ENCODE results near the gene ADD2. TPM values are rescaled to one million over a fixed set of nuclear protein-coding genes. Genes with fewer than 3 reads are reported as not detected.
"Not testable (repeated sequence)": the region's sequence is repeated elsewhere in the genome, so short reads cannot be mapped to it uniquely, and the experiment has no call there.

The ADD2 gene
- polyA plus RNA-seq, 1 donor, result 6.0 TPM

DNA sequence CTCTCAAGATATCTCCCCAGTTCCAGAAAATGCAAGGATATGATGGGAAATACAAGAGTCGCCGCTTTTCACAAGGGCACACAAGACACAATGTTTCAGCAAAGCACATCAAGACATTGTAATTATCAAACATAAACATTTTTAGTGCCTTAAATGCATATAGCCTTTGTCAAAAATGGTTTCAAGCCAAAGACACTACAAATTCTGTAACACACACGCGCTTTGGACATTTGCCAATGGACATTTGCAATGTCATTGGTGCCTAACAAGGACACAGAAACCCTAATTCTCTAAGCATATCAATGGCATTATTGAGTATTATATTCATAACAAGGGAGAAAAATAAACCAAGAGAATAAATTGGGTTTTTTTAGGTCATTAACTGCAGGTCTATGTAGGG lies 16.1 kb downstream of the ADD2 start:
- DNase-seq, result no peak

DNA sequence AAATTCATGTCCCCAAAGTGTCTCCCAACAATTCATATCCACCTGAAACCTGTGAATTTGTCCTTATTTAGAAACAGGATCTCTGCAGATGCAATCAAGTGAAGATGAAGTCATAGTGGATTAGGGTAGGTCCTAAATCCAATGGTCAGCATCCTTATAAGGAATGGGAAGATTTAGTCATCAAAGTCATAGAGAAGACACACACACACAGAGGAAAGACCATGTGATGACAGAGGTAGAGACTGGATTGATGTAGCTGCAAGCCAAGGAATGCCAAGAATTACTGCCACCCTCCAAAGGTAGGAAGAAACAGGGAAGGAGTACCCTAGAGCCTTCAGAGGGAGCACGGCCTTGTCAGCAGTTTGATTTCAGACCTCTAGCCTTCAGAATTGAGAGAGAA lies 17.7 kb downstream of the ADD2 start:
- no peak for DNase-seq

GRCh38 chr2:70748002-70748784 lies 19.8 kb downstream of the ADD2 start:
- DNase-seq, result no peak

DNA sequence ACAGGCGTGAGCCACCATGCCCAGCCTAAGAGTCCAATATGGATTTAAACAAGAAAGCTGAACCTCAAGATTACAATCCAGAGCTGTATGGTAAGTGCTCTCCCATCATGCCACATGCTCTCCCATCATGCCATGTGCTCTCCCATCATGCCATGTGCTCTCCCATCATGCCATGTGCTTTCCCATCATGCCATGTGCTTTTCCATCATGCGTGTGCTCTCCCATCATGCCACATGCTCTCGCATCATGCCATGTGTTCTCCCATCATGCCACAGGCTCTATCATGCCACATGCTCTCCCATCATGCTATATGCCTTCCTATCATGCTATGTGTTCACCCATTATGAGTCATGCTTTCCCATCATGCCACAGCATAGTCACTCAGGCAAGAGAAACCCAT lies 20.7 kb downstream of the ADD2 start:
- DNase-seq, result no peak

GRCh38 chr2:70746094-70746974 lies 21.7 kb downstream of the ADD2 start:
- no peak for DNase-seq

GRCh38 chr2:70745276-70745825 lies 22.6 kb downstream of the ADD2 start:
- no peak for DNase-seq

DNA sequence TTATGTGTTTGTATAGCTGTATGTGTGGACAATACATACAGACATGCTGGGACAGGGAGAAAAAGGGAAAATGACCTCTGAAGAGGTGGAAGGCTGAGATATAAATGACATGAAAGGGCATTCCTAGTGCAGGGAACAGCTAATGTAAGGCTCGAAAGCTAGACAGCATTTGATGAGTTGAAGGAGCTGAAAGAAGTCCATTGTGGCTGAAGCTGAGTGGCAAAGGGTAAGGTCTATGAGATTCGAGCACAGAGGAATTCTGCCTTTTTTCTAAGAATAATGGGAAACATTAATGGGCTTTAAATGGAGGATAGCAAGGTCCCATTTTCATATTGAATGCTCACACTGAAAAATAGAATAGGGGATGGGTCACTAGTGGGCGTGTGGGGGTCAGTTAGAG lies 23.6 kb downstream of the ADD2 start:
- no peak for DNase-seq

DNA sequence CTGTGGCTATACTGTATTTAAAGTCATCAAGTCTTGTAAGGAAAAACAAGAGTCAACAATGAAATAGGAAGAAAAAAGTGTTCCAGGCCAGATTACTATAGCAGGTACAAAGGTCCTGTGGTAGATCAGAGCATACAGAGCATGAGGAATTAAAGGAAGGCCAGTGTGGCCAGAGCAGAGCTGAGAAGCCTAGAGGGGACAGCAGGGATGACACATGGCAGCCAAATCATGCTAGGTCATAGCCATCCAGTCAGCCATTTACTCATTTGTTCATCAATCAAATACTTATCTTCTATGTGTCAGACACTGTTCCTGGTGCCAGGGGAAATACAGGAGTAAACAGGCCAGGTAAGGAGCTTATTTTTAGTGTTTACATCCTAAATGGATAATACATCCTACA lies 24.3 kb downstream of the ADD2 start:
- no peak for DNase-seq

GRCh38 chr2:70743068-70743467 lies 24.9 kb downstream of the ADD2 start:
- no peak for DNase-seq

GRCh38 chr2:70739492-70739891 lies 28.5 kb downstream of the ADD2 start:
- not testable (repeated sequence) for DNase-seq

- DNase-seq, result no peak
Measured at GRCh38 chr2:70738159-70738558, 29.8 kb downstream of the ADD2 start.

DNA sequence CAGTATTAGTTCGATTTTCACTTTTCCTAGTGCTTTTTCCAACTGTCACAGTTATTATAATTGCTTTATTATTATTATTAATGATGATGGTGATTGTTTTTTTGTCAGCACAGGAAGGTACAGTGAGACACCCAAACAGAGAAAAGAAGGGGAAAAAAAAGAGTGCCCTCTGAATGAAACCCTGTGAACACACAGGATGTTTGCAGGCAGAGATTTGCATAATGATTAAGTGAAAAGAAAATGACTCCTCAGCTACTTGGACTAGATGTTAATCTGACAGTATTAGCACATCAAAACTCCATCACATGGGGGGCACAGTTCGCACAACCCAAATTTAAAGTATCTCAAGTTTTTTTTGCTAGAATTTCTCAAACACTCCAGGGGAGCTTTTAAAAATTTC lies 32.9 kb downstream of the ADD2 start:
- DNase-seq, result no peak

DNA sequence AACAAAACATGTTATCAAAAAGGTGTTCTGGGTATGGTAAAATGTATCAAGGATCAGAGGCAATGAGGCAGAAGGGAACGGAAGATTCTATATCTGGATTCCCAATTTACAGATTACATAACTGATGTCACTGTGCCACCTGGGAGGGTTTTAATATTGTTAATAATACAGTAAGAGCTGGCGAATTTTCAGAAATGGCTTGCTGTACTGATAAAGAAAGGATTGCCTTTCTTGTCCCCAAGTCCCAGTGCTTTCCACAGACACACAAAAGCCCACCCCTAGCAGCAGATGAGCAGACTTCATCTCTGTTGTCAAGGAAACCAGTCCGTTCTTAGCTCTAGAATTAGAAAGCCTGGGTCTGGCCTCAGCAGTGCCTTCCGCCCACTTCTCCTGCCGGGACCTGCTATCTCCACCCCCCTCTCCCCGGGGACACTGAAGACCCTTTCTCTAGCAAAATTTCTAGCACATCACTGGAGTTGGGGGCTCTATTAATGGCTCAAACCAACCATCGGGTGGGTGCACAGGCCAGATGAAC lies 34.3 kb downstream of the ADD2 start:
- DNase-seq, result no peak

DNA sequence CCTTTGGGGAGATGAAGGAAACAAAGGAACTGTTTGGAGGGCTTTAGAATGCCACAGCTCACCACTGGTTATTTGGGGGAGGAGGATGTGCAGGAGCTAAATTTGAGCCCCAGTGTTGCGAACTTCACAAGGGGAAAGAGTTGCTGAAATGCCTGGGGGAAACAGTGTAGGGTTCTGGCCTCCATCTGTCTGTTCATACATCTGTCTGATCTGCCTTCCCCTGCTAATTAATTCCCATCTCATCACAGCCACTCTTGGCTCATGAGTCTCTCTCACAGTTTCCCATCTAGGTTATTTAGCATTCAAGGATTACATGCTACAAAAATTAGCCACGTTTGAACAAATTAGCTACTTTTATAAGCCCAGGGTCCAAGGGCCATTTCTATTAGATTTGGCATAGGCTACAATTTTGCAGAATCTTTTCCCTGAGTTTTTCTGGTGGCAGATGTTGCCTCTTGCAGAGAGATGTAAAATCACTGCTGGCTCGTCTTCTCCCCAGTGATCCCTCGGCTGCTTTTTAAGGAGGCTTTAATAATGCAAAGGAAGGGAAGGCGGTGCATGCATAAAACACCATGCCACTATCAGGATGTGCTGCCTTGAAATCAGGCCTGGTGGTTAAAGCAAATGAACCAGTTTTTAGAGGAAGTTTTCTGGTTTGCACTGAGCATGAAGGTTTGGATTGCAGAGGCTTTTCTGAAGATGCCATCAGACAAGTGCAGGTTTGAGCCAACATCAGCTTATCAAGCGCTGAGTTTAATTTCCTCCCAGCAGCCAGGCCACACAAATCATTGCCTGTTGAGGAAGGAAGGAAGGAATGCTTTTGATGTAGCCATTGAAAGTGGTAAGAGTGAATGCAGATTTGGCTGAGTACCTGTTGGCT lies 35.0 kb downstream of the ADD2 start:
- no peak for DNase-seq

DNA sequence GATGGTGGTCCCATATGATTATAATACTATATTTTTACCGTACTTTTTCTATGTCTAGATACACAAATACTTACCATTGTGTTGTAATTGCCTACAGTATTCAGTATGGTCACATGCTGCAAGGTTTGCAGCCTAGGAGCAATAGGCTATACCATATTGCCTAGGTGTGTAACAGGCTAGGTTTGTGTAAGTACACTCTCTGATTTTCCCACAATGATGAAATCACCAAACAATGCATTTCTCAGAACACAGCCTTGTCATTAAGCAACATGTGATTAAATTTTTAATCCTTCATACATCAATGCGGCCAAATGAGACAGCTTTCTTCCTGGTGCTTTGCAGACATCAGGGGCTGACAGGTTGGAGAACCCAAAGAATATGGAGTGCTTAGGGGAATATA lies 37.3 kb downstream of the ADD2 start:
- DNase-seq, result no peak

DNA sequence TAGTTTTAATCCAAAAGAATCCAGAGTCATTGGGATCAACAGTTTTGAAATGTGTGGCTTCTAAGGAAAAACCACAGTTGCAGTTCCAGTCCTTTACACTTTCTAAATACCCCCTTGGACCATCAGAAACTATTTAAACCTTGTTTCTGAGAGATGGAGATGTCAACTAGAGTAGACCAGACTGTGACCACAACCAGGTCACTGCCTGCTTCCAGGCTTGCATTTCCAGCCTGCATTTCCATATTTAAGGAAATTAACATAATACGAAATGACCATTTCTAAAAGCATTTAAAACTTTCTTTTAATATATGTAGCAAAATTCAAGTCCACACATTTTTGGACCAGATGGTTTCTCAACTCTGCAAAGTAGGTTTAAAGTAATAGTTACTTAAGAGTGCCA lies 38.4 kb downstream of the ADD2 start:
- DNase-seq, result no peak

DNA sequence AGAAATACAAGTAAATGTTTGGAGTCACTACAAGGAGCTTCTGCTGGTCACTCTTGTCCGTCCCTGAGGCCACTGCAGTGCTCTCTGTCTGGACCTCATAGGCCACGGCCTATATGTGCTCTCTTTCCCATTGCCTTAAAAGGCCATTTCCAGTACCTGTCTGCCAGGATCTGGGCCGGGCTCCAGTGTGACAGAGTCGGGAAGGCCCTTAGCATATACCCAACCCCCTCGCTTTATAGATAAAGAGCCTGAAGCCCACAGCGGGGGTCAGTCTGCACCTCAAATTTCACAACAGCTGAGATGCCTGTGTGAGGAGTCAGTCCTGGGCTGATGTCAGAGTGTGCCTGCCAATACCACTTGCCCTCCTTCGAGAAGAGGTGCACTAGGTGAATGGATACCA lies 39.9 kb downstream of the ADD2 start:
- DNase-seq, result no peak

DNA sequence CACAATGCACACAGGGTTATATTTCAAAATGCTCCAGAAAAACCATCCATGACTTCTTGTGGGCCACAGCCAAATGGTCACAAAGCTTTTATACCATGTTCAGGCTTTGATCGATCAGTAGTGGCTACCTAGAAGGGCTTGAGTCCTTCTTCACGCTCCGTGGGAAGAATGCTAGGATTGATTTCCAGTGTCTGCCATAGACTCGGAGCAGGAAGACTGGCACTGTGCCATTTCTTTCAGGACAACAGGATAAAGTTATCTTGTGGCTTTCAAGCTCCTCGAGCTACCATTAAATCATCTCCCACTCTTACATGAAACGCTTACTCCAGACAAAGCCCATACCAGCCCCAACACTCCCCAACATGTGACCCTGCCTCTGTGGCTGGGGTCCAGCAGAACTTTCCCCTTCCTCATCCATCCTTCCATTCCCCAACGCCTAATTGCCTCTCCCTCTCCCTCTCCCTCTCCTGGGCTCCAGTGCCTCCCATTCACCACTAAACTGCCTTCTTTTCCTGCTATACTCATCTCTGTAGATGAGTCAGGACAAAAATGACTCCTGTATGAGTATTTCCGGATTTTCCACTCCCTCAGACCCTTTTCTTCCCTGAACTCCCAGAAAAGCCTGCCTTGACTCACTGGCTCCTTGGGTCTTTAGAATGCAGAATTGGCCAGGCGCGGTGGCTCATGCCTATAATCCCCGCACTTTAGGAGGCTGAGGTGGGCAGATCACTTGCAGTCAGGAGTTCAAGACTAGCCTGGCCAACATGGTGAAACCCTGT lies 40.9 kb downstream of the ADD2 start:
- DNase-seq, result no peak

GRCh38 chr2:70725505-70725904 lies 42.5 kb downstream of the ADD2 start:
- DNase-seq, result no peak

- no peak for DNase-seq
Measured at GRCh38 chr2:70724366-70724765, 43.6 kb downstream of the ADD2 start.

GRCh38 chr2:70723286-70723885 lies 44.6 kb downstream of the ADD2 start:
- no peak for DNase-seq
